ENCODE data around the gene SHD.

SHD gene

GRCh38 chr19:4326215-4326836, 47.3 kb downstream of the SHD start:
- H3K4me3 ChIP-seq (ENCODE audit: low read depth, low read length), result no peak overlapping the region

GRCh38 chr19:4326837-4327251, 47.8 kb downstream of the SHD start:
- H3K4me3 ChIP-seq (ENCODE audit: low read depth, low read length), result peak overlapping the region; percentile 45

- H3K4me3 ChIP-seq (ENCODE audit: low read depth, low read length), result peak overlapping the region; percentile 45
Measured at GRCh38 chr19:4327252-4327876, 48.3 kb downstream of the SHD start.

GRCh38 chr19:4327877-4328242, 48.8 kb downstream of the SHD start:
- H3K4me3 ChIP-seq (ENCODE audit: low read depth, low read length), result peak overlapping the region; percentile 13

GRCh38 chr19:4328243-4328990, 49.4 kb downstream of the SHD start:
- H3K4me3 ChIP-seq (ENCODE audit: low read depth, low read length), result peak overlapping the region; percentile 52

- peak overlapping the region; percentile 52 for H3K4me3 ChIP-seq (ENCODE audit: low read depth, low read length)
Measured at GRCh38 chr19:4328991-4329681, 50.1 kb downstream of the SHD start.

- H3K4me3 ChIP-seq (ENCODE audit: low read depth, low read length), result no peak overlapping the region
Measured at GRCh38 chr19:4329858-4330257, 50.8 kb downstream of the SHD start.

- no peak overlapping the region for H3K4me3 ChIP-seq (ENCODE audit: low read depth, low read length)
Measured at GRCh38 chr19:4334929-4335570, 56.0 kb downstream of the SHD start.

GRCh38 chr19:4337906-4338440, 58.9 kb downstream of the SHD start:
- H3K4me3 ChIP-seq (ENCODE audit: low read depth, low read length), result no peak overlapping the region

GRCh38 chr19:4338441-4339355, 59.6 kb downstream of the SHD start, which contains the start of gene STAP2:
STAP2 (minus strand) TSS chr19:4338827; CDS start chr19:4338753, 74 bp downstream.
- H3K4me3 ChIP-seq (ENCODE audit: low read depth, low read length), result no peak within 1 kb of the TSS

All from iPS-11a (cell line).